PC-3 (cell line): Measurements from ENCODE around the gene SESTD1.

ENCODE experiments used
- CTCF ChIP-seq: fragments of 300-600 bp; sonication (generic); conservative IDR thresholded peaks from 2 replicates; pipeline ENCODE4 v1.5.1; 2017; ENCODE audit warnings: antibody characterized with exemption, low read depth, mild to moderate bottlenecking, low read length
- EZH2 ChIP-seq: fragments of 300-600 bp; sonication (generic); IDR thresholded peaks from one replicate; pipeline ENCODE4 v1.6.1; 2017; ENCODE audit warnings: antibody characterized with exemption, mild to moderate bottlenecking, low read length; ENCODE audit not compliant: unreplicated experiment
- EZH2phosphoT487 ChIP-seq: fragments of 300-600 bp; sonication (generic); IDR thresholded peaks from 2 replicates; pipeline ENCODE4 v1.6.1; 2018; ENCODE audit warnings: mild to moderate bottlenecking, antibody characterized with exemption, low read length, borderline replicate concordance

DNA sequence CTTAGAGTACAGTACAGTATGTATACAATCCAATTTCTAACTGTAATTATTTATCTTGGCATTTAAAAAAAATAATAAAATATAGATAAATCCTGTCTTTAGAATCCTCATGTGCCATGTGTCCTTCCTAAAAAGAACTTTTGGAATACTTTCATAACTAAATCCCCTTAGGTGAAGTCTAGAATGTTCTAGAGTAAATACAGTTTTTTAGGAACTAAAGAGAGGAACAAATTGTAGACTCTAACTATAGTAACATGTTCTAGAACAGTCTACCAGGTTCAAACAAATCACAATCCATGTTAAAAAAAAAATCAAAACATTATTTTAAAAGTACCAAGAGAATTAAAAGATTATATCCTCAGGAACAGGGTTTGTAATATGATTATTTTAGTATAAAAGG is 134.1 kb downstream of the SESTD1 start:
- no peak for TF ChIP-seq CTCF
- TF ChIP-seq EZH2, result no peak
- no peak for TF ChIP-seq EZH2phosphoT487
